Measurements from ENCODE around the gene TYK2.

TYK2 gene

GRCh38 chr19:10333758-10334587 is 46.4 kb downstream of the TYK2 start:
- DNase-seq: peak; percentile 4

- DNase-seq: peak; percentile 96
These were observed 47.2 kb downstream of the TYK2 start, which contains the start of gene RAVER1 for GRCh38 chr19:10332965-10333757. TSS of gene RAVER1 (minus strand) at chr19:10333529. CDS start at chr19:10333507, 22 bp downstream.

- no peak for DNase-seq
These were observed 48.0 kb downstream of the TYK2 start for GRCh38 chr19:10332158-10332964.

DNA sequence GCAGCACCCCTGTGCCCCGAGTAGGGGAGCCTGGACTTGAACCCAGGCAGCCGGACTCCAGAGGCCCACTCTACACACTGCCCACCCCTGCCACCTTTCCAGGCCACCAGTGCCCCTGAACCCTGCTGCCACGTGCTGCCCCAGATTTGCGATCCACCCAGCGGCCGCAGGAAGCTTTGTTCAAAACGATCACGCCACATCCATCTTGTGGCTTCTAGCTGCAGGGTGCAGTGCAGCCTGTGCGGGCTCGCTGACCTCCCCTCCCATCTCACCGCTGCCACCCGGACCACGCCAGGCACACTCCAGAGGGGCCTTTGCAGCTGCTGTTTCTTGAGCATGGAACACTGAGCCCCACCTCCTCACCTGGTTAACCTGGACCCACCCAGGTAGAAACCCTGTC is 50.8 kb downstream of the TYK2 start:
- no peak for DNase-seq

DNA sequence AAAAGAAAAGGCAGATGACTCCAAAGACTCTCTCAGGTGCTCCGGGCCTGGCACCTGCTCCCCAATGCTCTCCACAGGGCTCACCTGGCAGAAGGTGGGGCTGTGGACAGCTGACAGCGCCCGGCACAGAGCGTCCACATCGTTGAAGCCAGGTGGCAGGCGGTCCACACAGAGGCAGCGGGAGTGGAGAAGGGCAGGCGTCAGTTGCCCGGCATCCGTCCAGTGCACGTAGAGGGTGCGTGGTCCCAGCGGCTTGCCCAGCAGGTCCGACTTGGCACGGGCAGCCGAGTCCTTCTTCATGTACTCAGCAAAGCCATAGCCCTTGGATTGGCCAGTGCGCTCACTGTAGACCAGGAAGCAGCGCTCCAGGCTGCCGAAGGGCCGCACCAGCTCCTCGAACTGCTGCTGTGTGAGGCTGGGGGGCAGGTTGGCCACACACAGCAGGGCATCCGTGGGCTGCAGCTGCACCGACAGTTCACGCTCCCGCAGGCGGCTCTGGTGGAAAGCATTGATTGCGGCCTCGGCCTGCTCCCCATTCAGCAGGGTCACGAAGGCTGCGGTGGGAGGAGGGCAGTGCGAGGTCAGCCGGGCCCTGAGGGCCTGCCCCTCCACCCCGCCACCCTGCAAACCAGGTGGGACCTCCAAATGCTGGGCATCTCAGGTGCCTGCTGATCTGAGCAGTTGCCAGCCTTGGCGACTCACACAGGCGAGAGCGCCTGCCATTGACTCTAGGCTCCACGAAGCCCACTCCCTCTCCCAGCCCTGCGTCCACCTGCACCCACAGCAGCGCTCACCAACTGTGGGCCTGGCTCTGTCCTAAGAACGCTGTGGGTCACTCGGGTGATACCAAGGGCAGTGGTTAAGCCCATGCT is 51.6 kb downstream of the TYK2 start:
- DNase-seq: no peak

GRCh38 chr19:10327793-10328192 is 52.6 kb downstream of the TYK2 start:
- no peak for DNase-seq

GRCh38 chr19:10325732-10326131 is 54.6 kb downstream of the TYK2 start:
- no peak for DNase-seq

DNA sequence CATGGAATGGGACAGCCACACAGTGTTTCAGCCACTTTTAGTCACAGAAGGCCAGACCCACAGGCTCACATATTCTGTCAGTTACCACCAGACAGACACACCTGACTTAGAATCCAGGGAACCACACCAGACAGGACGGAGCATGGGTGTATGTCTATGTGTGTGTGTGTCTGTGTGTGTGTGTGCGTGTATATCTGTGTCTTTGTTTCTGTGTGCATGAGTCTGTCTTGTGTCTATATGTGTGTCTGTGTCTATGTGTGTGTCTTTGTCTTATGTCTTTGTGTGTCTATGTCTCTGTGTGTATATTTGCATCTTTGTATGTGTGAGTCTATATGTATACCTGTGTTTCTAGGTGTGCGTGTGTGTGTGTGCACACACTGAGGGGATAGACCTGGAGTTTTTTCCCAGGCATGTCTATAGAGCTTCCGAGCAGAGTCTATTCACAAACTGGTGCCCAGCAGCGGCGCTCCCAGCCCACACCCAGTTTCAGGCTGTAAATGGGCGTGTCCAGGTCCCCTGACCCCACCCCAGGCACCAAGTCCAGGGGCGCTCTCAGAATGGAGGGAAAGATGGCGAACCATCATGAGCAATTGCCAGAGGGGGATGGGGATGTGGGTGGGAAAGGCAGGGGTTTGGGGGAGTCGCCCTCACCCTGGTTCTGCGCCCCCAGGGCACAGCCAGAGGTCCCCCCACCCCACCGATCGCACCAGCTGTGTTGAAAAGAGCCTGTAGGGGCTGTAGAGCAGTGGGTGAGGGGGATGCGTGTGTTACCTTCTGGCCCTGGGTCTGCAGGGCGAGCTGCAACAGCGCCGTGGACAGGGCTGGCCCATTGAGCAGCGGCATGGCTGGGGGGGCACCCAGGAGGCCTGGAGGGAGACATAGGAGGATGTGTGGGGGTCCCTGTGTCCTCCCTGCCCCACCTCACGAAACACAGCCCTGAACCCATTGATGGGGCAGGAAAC is 58.2 kb downstream of the TYK2 start:
- no peak for DNase-seq

GRCh38 chr19:10321417-10321797 is 59.0 kb downstream of the TYK2 start:
- no peak for DNase-seq

DNA sequence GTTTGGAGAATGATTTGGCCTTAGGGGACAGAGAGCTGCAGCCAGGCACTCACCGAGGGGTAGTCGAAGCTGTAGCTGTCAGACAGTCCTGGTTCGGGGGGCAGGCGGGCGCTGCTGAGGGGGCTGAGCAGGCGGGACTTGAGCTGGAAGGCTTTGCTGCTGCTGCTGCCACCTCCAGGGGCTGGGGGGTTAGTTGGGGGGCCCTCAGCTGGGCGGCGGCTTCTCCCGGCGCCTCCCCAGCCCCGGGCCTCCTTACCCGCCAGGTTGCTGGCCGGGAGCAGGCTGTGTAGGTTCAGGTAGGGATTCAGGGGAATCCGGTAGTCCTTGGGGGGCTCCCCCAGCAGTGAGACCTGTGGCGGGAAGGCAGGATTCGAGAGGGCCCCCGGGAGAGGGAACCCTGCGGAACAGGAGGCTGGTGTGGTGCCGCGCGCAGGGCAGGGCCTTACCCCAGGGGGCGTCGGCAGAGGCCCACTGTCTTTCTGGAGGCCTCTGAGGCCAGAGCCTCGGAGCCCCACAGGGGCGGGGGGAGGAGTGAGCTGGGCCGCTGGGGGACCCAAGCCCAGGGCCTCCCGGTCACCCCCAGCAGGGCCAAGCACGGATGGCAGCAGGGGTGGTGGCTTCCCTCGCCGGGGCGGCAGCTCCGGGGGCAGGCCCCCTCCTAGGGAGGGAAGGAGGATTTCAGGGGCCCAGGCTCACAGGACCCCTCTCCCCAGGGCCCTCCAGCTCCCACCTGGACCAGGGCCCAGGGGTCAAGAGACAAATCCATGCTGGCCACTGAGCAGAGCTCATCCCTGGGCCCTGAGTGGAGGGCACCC is 59.6 kb downstream of the TYK2 start:
- DNase-seq: no peak

DNA sequence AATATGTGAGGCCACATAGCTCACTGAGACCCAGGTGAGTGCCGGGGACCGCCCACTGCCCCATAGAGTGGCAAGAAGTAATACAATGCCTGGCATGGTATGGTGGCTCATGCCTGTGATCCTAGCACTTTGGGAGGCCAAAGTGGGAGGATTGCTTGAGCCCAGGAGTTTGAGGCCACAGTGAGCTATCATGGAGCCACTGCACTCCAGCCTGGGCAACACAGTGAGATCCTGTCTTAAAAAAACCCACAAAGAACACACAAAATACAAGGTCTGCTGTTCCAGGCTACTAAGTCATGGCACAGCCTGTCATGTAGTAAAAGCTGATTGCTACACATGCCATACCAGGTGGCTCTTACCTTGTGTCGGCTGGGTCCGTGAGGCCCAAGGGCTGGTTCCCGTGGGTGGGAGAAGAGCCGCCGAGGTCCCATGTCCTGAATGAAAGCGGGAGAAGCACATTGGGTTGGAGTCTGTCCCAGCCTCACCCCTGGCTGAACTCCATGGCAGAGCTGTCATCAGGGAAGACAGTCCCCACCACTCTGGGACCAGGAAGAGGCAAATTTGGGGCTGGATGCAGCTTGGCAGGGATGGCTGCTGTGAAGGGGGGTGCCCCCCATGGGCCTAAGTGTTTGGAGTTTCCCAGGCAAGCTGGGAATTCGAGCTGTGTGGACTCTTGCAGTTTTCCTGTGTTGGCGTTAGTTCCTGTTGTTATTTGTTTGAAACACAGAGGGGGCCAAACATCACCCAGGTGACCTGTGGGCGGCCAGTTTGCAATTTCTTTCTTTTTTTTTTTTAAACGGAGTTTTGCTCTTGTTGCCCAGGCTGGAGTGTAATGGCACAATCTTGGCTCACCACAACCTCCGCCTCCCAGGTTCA is 61.3 kb downstream of the TYK2 start:
- DNase-seq: no peak

DNA sequence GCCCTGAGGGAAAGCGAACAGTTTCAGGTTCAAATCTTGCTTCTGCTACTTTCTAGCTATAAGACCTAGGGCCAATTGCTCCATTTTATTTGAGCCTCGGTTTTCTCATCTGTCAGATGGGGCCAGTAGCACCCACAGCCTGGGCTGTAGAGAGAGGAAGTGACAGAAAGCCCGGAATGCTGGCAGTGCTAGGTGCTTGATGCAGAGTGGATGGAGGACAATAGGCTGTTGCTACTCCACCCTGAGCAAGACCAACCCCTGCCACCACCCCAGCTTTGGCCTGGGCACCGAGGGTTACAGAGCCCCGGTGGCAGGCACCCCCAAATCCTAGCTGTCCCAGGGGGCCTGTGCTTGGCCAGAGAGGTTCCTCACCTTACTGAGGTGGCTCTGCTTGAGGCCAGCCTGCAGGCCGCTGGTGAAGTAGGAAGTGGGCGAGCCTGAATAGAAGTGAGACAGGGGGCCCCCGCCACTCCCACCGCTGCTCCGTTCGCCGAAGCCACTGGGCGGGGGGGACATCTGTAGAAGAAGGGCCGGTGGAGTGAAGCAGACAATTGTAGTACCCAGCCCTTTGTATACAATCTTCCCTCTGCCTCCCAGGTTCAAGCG is 62.4 kb downstream of the TYK2 start:
- DNase-seq: no peak

DNA sequence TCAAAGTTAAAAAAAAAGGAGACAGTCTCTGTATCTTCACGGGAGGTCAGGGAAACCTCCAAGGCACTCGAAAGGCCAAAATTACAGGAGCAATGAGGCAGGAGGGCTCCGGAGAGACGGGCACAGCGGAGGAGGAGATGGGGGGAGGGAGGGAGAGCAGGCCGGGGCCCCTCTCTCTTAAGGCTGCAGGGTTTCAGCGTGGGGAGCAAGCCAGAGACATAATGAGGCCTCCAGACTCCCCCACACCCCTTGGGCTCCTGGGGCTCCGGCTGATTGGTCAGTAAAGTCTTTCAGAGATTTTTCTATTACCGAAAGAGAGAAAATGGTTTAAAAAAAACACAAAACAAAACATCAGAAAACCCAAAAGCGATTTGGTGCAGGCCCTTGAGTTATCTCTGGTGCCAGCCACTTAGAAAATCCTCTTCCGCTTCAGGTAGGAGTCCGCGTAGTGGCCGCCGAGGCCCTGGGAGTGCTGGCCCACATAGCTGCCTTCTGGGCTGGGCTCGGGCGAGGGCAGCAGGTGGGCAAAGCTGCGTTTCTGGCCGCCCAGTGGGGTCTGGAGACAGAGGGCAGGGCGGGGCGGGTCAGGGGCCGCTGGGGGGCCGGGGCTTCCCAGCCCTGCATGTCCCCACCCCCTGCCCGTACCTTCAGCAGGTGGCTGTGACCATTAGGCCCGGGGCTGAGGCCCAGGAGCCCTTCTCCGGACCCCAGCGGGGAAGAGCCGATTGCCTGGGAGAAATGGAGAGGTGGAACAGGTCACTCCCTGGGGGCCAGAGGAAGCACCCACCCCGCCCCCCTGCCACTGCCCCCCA is 63.1 kb downstream of the TYK2 start:
- no peak for DNase-seq

GRCh38 chr19:10316229-10317044 is 63.9 kb downstream of the TYK2 start:
- no peak for DNase-seq

- peak; percentile 73 for DNase-seq
These were observed 64.8 kb downstream of the TYK2 start, which contains the start of gene FDX2 for GRCh38 chr19:10315335-10316214. TSS of gene FDX2 (minus strand) at chr19:10316015. CDS start at chr19:10315996, 19 bp downstream.

All from fibroblast of skin of back (primary cell).